GM18907 (cell line): ENCODE results near the gene KIAA1549.
"Not testable (repeated sequence)": the region's sequence is repeated elsewhere in the genome, so short reads cannot be mapped to it uniquely, and the experiment has no call there.

ENCODE experiments used
- ATAC-seq: cut with Tn5 transposase; IDR thresholded peaks from one replicate; pipeline ENCODE4 v1.9.1; 2021; ENCODE audit warnings: mild to moderate bottlenecking, moderate library complexity; ENCODE audit not compliant: unreplicated experiment

Gene KIAA1549

DNA sequence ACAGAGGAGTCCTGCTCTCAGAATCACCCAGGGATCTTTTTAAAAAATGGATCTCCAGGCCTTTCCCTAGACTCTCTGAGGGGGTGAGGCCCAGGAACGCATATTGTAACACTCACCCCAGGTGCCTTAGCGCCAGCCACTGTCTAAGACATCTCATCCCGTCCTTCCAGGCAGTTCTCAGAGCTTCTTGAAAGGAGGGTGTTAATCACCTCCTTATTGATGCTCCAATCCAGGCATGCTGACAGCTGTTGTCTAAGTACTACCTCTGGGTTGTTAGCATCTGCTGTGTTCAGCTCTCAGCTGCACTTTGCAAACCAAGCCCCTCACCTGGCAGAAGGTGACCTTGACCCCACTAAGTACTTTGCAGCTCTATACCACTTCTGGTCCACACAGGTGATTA lies 36.0 kb downstream of the KIAA1549 start:
- ATAC-seq, result no peak

GRCh38 chr7:138944592-138944991 lies 36.6 kb downstream of the KIAA1549 start:
- ATAC-seq, result no peak

GRCh38 chr7:138943061-138943460 lies 38.1 kb downstream of the KIAA1549 start:
- no peak for ATAC-seq

DNA sequence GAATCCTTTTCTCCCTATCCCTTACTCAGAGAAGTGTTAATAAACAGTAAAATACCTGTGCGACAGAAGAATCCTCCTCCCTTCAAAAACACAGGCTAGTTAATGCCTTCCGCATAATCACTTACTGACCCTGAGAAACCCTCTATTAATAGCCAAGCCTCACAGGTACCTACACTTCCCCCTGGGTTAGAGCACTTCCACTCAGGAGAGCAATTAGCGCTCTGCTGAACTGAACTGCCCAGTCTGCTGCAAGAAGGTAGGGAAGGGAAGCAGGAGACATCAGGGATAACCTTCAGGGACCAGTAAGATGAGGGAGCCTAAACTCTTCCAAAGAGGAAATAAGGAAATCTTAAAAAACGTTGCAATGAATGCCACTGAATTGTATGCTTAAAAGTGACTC lies 39.6 kb downstream of the KIAA1549 start:
- ATAC-seq, result no peak

- not testable (repeated sequence) for ATAC-seq
Observed at GRCh38 chr7:138940602-138941001, 40.6 kb downstream of the KIAA1549 start.

- ATAC-seq, result no peak
Observed at GRCh38 chr7:138937484-138937883, 43.7 kb downstream of the KIAA1549 start.

DNA sequence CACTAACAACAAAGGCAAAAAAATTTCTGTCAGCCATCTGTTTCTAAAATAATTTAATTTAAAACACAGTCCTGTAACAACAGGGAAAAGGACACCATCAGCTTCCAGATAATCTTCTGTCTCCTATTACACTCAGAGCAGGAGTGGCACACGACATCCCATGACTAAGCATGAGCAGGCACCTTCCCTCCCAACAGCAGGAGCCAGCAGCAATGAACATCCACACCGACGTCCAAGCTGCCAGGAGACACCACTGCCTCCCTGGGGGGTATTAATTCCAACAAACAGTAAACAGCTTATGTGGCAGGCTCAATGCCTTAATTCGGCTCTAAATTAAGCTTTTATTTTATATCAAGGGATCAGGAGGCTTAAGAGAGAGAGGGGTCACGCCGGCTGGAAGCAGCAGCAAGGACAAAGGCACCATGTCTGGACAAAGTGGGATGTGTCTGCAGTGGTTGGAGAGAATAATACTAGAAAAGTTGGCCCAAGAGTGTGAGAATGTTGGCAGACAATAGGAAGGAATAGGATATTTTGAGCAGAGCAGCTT lies 45.7 kb downstream of the KIAA1549 start:
- ATAC-seq, result no peak

GRCh38 chr7:138934861-138935260 lies 46.3 kb downstream of the KIAA1549 start:
- ATAC-seq, result no peak

GRCh38 chr7:138934367-138934766 lies 46.8 kb downstream of the KIAA1549 start:
- no peak for ATAC-seq

GRCh38 chr7:138932870-138933269 lies 48.3 kb downstream of the KIAA1549 start:
- no peak for ATAC-seq

GRCh38 chr7:138932427-138932826 lies 48.8 kb downstream of the KIAA1549 start:
- no peak for ATAC-seq

GRCh38 chr7:138929969-138930368 lies 51.2 kb downstream of the KIAA1549 start:
- ATAC-seq, result no peak

DNA sequence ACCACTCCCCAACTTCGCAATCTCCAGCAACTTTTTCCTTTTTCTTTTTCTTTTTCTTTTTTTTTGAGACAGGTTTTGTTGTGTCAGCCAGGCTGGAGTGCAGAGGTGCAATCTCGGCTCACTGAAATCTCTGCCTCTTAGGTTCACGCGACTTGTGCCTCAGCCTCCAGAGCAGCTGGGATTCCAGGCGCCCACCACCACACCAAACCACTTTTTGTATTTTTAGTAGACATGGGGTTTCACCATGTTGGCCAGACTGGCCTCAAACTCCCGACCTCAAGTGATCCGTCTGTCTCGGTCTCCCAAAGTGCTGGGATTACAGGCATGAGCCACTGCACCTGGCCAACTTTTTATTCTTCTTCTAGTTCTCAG lies 55.0 kb downstream of the KIAA1549 start:
- ATAC-seq, result peak; percentile 26

- ATAC-seq, result no peak
Observed at GRCh38 chr7:138924501-138925225, 56.5 kb downstream of the KIAA1549 start.

DNA sequence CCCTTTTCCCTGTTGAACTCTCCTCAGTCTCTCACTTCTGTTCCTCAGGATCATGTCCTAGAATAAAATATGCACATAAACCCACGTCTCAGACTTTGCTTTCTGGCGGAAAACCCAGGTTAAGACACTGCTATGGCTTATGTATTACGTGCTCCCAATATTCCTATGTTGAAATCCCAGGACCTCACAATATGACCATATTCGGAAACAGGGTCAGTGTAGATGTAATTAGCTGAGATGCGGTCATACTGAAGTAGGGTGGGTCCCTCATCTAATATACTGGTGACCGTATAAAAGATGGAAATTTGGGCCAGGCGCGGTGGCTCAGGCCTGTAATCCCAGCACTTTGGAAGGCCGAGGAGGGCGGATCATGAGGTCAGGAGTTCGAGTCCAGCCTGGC lies 59.9 kb downstream of the KIAA1549 start:
- no peak for ATAC-seq

- no peak for ATAC-seq
Observed at GRCh38 chr7:138919911-138920310, 61.3 kb downstream of the KIAA1549 start.

- no peak for ATAC-seq
Observed at GRCh38 chr7:138919216-138919615, 62.0 kb downstream of the KIAA1549 start.

DNA sequence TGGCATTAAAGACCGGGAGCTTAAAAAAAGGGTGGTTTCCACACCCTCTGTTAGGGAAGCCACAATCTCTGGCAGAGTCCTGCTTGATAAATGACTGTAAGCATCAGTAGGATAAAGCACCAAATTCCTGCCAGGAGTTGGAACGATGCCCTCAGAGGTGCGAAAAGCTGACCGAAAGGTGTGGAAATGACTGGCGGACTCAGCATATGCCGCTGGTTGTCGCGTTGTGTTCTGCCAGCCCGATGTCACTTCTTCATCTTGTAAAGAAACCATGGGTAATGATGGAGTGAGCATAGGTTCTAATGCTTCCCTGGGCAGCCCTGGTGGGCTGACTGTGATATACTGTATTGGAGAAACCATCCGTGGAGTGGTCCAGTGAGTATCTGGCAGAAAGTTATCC lies 62.4 kb downstream of the KIAA1549 start:
- ATAC-seq, result no peak

- ATAC-seq, result no peak
Observed at GRCh38 chr7:138918176-138918575, 63.0 kb downstream of the KIAA1549 start.

DNA sequence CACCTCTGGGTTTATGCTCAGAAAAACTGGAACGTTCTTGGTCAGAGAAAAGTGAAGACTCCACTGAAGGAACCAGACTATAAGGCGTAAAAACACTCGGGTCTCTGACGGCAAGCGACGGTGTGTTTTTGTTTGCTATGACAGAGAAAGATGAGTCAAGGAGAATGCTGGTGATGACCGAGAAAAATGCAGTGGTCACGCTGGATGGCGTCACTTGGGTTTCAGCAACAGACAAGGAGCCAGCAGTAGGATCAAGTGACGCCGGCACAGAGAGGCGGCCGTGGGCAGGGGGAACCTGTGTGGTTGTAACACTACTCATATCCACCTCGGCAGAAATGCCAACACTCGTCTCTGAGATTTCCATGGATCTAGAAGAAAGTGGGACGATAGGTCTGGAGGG lies 63.4 kb downstream of the KIAA1549 start:
- ATAC-seq, result no peak

DNA sequence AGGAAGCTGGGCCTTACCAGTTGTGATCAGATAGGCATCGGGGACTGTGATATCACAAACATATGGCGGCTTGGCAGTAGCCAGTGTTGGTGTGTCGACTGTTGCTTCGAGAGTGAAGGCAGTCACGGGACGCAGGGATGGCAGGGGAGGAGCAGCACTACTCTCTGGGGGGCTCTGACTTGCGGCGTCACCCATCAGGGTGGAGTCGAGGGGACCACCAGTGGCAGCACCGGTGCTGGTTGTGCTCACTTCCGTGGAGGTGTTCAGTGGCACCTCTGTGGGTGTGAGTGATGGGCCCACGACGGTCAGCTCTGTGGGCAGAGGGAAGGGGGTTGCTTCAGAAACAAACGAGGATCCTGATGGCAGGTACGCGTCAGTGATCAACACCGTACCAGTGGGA lies 64.5 kb downstream of the KIAA1549 start:
- ATAC-seq, result no peak

DNA sequence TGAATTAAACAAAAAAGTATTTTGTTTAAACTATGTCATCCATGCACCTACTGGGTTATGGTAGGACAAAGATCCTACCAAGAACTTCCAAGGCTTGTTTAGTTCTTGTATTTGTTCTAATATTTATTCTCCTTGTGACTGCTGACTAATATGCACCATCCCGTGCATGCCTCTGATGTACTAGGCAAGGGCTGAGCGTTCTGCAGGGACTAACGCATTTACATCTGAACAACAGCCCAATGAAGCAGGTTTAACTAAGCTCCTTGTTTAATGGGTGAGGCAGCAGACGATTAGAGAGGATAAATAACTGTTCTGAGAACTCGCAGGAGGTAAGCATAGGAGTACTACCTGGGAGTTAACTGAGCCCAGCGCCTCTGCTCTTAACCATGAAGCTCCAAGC lies 64.9 kb downstream of the KIAA1549 start:
- no peak for ATAC-seq

DNA sequence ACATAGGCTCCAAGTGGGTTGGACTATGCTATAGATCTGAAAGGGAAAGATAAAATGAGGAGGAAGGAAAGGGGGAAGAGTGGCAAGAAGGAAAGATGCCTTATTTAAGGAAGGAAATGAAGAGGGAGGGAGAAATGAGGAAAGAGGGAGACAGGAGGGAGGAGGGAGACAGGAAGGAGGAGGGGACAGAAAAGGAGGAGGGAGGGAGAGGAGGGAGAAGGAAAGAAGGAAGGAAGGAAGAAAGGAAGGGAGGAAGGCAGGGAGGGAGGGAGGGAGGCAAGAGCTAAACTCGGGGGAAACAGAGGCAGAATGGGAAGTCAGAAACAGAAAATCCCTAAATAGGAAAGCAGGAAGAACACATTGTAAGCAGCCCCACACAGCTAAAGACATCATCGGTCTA lies 67.4 kb downstream of the KIAA1549 start:
- ATAC-seq, result no peak
